ENCODE results near the gene PF4V1.
"Not testable (repeated sequence)": the region's sequence is repeated elsewhere in the genome, so short reads cannot be mapped to it uniquely, and the experiment has no call there.

Gene PF4V1

DNA sequence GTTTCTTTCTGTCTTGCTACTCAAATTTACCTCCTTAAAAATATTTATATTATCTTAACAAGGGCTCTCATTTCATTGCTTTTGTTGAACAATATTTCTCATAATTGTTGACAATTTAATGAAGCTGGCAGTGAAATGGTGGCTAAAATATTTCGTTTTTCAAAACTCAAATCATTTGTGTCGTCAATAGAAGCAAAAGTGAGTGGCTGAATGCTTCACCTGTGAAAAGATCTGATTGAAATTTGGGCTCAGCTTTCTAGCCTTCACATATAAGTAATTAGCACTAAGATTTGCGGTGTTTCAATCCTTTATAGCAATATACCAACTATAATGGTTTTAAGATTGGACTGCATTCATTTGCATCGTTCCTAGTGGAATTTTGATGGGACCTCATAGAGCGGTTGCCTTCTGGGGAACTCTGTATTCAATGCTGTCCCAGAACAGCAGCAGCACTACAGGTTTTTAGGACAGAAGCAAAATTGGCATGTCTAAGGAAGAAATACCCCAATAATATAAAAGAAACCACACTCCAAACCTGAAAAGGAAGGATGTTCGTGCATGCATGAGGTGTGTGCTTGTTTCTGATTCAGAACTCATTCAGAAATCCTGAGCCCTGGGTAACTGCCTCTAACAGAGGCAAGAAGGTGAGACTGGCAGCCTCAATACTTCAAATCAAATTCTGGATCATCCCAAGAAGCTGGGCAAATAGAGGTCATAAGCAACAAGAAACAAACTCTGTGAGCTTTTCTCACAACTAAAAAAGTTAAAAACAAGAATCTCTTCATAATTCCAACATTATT lies 18.6 kb downstream of the PF4V1 start:
- DNase-seq: no peak

DNA sequence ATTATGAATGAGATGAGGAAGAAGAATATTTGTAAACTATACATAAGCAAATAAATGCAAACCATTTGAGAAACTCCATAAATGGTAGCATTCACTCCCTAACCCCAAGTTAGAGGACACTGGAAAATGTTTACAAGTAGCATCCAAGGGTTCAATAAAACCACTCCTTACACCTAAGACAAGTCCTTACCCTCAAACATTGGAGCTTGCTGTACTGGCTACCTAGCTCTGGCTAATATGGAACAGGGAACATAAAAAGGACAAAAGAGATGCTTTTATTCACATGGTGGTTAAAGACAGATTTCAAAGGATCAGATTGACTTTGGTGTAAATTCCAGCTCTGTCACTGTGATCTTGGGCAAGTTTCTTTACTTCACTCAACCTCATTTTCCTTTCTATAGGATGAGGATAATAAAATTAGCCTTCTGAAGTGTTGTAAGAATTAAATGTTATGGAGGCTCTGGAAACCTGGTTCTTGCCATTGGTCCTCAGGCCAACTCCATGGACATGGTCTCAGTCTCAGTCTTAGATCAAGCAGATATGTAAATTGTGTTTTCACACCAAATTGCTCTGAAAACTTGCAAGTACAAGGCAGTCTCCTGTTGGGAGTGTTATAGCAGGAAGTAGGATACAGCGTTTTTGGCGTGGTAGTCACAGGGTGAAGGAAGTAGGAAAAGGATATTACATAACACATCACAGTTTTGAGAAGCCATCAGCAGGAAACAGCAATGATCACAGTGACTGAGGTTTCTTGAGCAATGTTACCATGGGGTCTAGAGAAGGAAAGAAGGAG lies 19.4 kb downstream of the PF4V1 start:
- DNase-seq: peak in 1 of 2 donors; percentile 75

DNA sequence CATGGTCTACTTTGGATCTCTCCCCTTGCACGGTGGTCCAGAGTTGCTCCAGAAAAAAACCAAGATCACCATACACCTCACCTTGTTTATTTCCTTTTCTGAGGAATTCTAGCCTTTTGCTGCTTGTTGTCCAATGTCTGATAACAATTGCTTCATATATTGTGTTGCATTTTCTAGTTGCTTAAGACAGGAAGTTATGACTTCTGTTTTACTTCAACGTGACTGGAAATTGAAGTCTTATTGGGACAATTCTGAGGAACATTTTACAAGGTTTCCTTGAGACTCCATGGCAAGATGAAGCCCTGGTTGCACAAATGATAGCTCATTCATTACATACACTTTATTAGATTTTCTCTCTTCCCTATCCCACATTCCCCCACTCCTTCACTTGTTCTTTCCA lies 21.3 kb downstream of the PF4V1 start:
- no peak for DNase-seq

DNA sequence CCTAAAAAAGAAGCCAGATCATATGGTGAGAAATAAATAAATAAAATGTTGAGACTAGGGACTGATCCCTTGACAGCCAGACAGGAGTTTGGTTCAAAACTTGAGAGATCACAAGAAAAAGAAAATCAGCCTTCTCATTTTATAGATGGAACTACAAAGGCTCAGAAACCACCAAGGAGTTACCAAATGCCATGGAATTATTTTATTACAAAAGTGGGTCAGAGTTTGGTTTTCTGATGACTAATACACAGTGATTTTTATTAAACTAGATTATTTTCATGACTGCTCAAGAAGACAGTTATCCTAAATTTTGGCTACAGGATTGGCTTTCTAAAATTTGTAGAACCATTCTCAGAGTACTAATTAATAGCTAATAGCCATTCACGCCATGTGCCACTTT lies 22.3 kb downstream of the PF4V1 start:
- DNase-seq: no peak

DNA sequence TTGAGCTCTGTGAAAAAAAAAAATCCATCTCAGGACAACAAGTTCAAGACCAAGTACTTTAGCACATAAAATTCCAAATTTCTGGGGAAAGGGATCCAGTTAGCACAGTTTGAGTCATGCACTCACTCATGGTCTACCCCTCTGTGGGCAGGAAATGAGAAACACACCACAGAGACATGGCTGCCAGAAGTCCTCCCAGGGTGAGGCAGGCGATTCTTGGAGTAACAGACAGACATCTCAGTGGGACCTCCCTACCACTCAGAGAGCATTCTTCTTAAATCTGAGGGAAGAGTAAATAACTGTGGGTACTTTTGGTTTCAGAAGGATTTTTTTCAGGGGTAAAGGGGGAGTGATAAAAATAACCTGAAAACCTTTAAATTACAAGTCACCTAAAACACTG lies 30.2 kb downstream of the PF4V1 start:
- peak in 1 of 2 donors; percentile 75 for DNase-seq

DNA sequence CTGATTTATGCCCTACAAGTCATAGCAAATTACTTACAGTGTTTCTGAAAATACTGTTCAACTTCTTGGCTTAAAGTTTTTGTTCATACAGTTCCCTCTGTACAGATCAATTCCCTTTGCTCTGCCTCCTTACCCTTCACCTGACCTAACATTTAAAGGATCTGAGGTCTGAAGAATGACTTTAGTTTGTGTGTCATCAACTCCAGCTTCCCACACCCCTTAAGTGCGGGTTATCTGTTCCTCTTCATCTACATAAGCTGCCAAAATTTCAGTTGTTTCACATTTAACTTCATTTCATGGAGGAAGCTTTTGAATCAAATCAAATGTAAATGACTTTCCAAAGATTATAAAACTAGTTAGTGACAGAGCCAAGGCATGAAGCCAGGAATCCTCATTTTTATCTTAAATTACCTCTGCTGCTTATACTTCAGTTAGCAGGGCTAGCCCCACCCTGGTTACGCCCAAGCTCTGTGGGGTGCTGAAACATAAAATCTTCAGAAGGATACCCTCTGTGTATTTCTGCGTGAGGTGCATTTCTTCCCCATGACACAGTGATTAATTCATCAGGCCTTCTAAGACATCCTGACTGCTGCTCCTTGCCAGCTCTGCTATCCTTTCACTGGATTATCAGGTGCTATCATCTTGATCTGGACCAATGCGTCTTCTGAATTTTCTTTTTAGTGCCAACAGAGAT lies 32.6 kb downstream of the PF4V1 start:
- no peak for DNase-seq

DNA sequence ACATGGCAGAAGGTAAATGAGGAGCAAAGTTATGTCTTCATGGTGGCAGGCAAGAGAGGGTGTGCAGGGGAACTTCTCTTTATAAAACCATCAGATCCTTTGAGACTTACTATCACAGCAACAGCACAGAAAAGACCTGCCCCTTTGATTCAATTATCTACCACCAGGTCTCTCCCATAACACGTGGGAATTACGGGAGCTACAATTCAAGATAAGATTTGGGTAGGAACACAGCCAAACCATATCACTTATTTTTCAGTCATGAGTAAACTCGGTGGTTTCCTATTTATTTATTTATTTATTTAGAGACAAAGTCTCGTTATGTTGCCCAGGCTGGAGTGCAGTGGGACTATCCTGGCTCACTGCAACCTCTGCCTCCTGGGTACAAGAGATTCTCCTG lies 38.2 kb downstream of the PF4V1 start:
- DNase-seq: no peak

DNA sequence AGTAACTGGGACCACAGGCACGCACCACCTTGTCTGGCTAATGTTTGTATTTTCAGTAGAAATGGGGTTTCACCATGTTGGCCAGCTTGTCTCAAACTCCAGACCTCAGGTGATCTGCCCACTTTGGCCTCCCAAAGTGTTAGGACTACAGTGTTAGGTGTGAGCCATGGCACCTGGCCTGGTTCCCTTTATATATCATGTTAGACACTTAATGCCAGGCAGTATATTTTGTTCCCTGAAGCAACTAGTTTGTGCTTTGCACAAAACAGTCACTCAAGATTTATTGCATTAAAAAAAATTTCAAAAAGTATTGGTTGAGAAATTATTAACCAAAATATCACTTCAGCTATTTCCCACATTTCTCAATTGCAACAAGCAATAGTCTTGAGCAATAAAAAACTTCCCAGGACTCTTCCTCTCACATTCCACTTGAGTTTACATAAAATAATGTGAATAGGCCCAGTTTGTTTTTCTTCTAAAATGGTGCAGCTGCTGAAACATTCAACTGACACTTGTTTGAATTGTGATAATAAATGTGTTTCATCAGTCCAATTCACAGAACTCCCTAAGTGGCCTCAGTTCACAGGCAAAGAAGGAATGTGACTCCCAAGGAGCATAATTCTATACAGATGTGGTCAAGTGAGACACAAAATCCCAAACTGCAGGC lies 38.8 kb downstream of the PF4V1 start:
- no peak for DNase-seq

DNA sequence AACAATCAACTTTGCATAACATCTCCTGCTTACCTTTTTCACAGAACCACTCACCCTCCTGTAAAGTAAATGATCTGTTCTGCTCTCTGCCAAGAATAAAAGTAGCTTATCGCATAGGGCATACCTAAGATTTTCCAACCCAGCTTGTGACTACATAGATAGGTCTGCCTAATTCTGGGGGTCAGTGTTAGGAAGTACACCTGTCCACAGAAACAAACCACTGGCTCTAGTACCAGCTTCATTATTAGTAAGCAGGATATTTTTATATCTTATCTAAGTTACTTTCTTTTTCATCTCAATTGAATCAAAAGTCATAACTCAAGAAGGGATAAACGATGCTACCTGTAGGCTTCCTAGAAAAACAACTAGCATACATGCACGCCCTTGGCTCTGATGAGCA lies 39.9 kb downstream of the PF4V1 start:
- DNase-seq: no peak

DNA sequence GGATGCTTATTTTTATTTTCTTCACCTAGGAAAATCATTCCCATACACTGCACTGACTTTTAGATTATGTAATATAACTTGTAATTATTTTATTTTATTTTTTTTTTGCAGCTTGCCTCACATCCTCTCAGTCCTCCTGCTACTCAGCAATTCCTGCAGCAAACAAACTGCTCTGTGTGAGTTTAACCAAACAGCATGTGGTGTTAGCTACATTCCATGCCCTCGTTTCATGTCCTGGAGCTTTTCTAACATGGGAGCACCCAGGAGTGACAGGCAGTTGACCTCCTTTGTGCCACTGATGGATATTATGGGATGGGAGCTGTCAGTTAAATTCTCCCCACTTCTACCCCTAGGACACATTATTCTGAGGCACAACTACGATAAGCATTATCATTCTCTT lies 40.9 kb downstream of the PF4V1 start:
- no peak for DNase-seq

DNA sequence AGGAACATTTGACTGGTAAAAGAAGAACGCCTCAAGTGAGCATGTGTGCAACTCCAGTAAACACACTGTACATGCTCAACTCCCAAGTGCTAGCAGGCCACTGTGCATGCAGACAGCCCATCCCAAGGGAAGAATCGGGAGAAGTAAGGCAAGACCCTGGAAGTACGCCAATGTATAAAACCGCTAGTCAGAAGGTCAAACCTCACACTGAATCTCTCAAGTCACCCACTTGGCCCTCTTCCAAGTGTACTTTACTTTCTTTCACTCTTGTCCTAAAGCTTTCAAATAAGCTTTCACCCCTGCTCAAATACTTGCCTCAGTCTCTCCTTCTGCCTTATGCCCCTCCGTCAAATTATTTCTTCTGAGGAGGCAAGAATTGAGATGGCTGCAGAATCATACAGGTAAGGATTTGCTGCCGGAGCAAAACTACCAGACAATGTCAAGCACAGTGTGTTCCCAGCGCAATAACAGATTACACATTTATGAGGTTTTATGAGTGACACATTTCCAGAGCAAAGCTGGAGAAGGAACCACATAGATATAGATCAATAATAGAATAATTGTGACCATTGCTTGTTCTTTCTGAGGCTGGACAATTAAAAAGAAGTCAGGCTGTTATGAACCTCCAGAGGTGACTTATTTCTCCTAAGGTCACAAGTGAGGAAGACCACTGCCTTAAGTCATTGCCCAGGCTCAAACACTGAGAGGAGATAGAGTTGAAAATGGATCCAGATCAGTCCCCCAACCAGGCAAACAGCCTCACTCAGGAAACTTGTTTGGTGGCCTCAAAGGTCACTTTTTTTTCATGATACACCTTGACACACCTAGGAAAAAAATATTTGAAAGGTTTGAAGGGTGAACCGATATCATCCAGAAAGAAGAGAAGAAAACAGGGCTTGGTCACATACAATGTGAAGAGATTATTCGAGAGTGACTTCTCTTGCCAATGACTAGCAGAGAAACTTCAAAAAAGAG lies 42.4 kb downstream of the PF4V1 start:
- DNase-seq: no peak

DNA sequence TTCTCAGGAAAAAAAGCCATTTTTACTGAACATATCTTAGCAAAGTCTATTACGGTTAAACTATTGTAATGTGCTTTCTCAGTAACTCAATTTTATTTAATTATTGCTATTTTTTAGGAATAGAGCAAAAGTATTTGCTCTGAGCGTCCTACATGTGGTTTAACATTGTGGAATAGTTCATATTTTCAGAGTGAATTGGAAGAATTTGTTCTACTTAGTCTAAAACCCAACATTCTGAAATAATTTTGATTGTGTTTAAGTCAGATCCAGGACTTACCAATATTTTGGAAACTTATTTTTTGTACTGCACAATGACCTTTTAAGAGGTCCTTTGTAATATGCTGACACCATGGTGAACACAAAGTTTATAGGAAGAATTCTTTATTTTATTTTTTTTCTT lies 43.3 kb downstream of the PF4V1 start:
- no peak for DNase-seq

DNA sequence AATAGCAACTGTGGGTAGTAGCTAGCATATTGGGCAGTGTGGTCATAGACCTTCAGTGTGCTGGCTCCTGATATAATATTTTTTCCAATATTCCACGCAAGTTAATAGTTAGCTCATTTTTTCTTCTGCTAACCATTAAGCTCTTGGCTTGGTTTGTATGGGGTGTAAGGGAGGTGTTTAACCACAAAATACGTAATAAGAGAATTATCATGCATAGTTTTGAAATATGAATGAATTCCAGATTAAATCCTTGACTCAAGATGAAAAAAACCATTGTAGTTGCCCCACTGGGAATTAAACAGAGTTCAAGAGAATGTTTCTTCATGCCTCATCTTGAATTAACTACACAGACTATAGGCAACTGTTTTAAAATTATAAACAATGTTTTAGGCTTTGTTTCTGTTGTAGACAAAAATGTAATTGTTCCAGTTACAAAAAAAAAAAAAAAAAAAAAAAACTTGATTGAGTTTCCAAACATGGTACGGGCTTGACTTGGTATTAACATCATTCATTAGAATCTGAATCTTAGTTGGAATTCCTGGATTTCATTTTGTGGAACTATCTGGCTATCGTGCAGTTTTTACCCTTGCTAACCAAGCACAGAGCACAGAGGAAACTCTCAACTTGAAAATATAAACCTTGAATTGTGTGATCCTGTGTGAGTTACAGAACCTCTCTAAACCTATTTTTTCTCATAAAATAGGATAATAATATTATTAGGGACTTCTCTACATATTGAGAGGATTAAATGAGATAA lies 44.5 kb downstream of the PF4V1 start:
- DNase-seq: no peak

DNA sequence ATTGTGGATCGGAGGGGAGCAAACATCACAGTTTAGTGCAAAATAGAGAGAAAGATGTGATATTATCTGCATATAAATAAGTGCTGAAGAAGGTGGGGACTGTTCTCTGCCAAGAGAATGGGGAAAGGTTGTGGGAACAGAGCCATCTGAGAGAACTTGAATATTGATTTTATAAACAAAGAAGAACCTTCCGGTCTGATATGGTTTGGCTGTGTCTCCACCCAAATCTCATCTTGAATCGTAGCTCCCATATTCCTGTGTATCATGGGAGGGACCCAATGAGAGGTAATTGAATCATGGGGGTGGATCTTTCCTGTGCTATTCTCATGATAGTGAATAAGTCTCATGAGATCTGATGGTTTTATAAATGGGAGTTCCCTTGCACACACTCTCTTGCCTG lies 46.2 kb downstream of the PF4V1 start:
- DNase-seq: not testable (repeated sequence)

DNA sequence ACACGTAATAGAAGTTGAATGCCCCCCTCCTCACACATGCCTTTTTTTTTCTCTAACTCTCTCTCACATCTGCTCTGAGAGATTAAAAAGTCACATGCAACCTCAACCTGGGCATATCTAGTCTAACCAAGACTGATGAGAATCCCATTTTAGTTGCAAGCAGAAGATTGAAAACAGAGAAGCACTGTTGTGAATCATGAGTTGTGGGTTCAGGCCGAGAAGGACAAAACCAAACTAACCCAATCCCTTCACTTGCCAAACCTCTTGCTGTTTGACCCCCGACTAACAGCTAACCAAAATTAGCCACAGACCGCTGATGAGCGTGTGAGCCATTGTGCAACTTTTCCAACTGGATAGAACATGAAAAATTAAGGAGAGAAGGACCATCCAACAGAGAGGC lies 47.9 kb downstream of the PF4V1 start:
- no peak for DNase-seq

DNA sequence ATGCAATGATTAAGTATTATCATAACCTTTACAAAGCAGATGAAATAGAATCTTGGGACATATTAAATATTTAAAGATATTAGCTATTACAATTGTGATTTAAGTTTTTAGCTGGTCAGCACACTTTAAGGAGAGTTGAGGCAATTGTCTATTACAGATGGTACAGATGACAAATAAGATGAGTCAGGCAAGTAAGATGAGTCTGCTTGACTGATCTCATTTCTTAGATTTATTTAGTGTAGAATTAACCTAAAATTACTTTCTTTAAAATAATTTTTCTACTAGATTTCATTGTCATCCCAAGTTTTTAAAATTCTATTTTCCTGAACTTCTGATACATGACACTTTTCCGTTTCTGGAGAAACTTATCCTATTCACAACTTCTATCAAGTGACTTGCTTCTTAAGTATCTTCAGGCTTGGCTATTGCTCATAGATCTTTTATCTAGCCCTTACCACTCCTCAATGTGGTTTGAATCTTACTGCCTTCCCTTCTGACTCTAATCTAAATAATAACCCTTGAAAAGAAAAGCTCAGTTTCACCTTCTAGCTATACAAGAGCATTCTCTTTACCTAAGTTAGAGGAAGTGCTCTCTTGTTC lies 49.0 kb downstream of the PF4V1 start:
- DNase-seq: no peak

DNA sequence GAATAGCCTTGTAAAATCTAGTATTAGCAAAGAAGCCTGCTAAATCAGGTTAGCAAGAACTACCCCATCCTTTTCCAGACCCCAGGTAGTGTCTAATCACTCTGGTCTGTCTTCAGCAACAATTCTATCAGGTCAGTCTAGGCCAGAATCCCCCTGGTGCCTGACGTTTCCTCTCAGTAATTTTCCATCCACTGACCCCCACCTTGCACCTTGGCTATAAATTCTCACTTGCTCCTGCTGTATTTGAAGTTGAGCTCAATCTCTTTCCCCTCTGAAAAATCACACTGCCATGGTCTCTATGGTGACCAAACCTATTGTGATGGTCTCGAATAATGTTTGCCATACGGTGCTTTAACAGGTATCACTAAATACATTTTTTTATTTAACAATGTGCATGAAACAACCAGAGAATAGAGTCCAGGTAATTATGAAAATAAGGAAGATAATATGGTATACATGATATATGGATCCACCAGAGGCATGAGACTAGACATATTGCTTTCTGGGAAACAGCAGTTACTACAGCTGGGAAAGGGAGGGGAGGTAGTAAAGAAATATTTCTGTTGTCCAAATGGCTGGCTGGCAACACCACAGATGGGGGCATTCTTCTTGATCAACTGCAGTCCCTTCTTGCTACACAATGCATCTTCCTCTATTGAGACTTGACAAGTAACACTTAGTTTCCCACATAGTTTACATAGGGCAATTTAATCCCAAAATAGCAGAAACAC lies 49.9 kb downstream of the PF4V1 start:
- DNase-seq: no peak

All from bone marrow (tissue), 2 donors.